A549 treated with dexamethasone at 1 μM for 4 hours (cell line): ENCODE measurements around the gene FRMD6. TPM values are rescaled to one million over a fixed set of nuclear protein-coding genes. Genes with fewer than 3 reads are reported as not detected.

Experiments used
- total RNA-seq: library from RNA; stranded (reverse); fragments of 200-300 nt; extraction: Qiagen RNA extraction; gene quantifications from 5 replicates; pipeline ENCODE4 v1.2.3, GENCODE V29; 2022

FRMD6 gene
- 26.3 to 42.4 TPM (median 35.5 TPM) in 5 replicates for total RNA-seq

GRCh38 chr14:51651388-51652167 lies at the start of gene FRMD6:
FRMD6 (plus strand) TSS chr14:51651910; CDS start chr14:51689837, 37,927 bp downstream.

Other genes with a start within 250 kb of the FRMD6 start
- 2.6 to 4.0 TPM (median 2.8 TPM) in 5 replicates for gene GNG2, start 208.7 kb downstream of the FRMD6 start, total RNA-seq